HG02970 (cell line): ENCODE measurements around the gene CYP2D6.
"Not testable (repeated sequence)": the region's sequence is repeated elsewhere in the genome, so short reads cannot be mapped to it uniquely, and the experiment has no call there.

ENCODE experiments used
- ATAC-seq: cut with Tn5 transposase; IDR thresholded peaks from one replicate; pipeline ENCODE4 v1.9.1; 2021; ENCODE audit warnings: mild to moderate bottlenecking, moderate library complexity, moderate number of reproducible peaks; ENCODE audit not compliant: unreplicated experiment, low FRiP score

CYP2D6 gene

DNA sequence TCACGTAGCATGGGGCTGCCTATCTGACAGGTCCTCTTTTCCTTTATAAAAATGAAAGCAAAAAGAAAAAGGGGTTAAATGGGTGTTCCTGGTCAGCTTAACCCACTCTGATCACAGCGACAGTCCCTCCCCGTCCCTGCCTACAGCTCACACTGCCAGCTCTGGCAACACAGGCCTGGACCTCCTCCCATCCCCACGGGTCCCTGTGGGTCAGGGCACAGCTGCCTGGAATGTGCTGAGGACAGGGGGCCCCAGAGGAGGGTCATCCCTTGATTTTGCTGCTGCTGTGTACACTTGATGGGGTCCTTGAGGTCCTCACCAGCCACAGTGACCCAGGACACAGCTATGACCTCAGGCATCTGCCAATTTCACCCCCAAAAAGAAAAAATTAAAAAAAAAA is 29.6 kb upstream of the CYP2D6 start:
- ATAC-seq: no peak

DNA sequence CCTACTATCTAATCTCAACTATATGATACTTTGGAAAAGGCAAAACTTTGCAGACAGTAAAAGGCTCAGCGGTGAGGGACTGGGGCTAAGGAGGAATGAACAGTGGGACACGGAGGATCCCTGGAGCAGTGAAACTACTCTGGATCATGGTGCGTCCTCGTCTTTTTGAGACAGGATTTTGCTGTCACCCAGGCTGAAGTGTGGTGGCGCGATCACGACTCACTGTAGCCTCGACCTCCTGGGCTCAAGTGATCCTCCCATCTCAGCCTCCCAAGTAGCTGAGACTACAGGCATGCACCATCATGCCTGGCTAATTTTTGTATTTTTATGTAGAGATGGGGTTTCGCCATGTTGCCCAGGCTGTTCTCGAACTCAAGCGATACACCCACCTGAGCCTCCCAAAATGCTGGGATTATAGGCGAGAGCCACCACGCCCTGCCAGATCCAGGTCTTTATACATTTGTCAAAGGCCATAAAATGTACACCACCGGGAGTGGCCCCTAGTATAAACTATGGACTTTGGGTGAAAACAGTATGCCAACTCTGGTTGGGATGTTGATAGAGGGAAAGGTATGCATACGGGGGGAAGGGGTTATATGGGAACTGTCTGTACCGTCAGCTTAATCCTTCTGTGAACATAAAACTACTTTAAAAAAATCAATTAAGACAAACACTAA is 28.0 kb upstream of the CYP2D6 start:
- ATAC-seq: no peak

DNA sequence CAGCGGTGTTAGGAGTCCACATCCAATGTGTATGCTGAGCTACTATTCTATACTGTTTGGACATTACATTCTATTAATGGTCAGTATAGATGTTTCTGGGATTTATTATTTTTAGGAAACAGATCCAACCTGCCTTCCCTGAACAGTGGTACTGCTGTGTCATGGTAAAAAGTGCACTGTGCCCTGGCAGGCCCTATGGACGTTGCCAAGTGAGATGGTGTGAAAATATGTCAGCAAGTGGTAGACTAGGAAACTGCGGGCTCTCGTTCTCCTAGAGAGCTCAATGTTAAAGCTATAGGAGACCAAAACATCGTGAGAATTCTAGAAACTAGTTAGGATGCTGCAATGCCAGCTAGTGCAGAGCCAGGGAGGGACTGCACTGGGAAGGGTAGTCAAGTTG is 26.0 kb upstream of the CYP2D6 start:
- ATAC-seq: no peak

DNA sequence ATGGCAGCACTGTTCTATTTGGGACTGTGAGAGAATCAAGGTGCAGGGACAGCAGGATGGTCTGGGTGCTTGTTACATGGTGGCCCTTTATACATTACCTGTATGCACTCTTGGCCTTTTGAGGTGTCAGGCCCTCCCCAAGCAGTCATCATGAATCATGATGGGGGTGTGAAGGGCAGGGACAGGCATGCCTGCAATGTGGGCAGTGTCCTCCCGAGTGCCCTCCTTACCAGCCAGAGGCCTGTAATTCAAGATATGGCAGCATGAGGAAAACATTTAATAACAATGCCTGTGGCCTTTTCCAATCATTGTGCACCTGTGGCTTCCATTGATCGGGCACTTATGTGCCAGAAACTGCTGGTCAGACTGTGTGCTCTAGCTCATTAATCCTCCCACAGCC is 25.5 kb upstream of the CYP2D6 start:
- no peak for ATAC-seq

DNA sequence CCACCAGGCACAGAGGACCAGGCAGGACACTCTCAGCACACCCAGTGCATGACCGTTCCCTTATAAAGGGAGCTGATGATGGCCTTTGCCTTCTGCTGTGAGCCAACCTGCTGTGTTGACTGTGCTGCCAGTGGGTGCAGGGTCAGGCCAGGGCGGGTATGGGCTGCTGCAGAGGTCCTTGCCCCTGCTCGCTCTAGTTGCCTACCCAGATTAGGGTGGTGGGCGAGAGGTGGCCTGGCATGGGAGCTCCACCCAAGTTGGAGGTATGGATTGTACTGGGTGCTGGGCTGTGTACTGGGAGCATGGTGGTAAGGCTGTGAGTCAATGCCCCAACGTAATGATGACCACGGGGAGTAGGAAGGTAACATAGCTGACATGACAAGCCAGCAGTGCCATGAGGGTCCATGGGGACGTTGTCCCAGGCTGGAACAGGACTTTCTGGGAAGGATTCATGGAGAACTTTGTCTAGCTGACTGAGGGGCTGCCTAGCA is 24.5 kb upstream of the CYP2D6 start:
- no peak for ATAC-seq

DNA sequence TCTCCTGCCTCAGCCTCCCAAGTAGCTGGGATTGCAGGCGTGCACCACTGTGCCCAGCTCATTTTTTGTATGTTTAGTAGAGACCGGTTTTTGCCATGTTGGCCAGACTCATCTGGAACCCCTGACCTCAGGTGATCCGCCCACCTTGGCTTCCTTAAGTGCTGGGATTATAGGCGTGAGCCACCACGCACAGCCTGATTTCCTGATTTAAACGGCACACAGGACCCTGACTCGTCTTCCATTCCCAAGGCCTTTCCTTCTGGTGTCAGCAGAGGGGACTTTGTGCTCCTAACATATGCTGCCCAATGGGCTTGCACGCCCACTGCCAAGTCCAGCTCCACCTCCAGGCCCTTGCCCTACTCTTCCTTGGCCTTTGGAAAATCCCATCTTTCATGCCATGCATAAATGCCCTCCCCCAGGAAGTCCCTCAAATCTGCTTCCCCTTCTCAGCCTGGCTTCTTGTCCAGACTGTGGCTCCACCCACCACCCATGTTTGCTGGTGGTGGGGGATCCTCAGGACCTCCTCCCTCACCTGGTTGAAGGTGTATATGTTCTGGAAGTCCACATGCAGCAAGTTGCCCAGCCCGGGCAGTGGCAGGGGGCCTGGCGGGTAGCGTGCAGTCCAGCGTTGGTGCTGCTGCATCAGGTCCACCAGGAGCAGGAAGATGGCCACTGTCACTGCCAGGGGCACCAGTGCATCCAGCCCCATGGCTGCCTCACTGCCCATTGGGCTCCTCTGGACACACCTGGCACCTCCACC is 23.9 kb upstream of the CYP2D6 start:
- no peak for ATAC-seq

DNA sequence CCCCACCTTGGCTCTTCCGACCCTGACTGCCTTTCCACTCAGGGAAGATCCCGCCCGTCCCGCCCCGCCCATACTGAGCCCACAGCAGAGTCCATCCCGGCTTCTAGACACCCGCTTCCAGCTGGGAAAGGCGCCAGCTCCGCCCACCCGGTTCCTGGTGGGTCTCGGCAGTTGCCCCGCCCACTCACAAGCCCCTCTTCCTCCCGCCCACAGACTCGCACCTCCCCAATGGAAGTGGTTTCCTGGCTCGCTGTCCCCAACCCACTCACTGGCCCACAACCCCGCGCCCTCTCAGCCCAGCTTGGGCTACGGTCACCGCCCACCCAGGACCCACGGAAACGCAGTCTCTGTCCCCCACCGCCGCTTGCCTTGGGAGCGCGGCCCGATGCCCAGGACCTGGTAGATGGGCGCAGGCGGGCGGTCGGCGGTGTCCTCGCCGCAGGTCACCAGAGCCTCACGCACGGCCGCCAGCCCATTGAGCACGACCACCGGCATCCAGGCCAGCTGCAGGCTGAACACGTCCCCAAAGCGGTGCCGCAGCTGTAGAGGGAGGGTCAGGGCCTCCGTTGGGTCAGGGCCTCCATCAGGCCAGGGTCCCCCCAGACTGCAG is 22.2 kb upstream of the CYP2D6 start:
- ATAC-seq: no peak

DNA sequence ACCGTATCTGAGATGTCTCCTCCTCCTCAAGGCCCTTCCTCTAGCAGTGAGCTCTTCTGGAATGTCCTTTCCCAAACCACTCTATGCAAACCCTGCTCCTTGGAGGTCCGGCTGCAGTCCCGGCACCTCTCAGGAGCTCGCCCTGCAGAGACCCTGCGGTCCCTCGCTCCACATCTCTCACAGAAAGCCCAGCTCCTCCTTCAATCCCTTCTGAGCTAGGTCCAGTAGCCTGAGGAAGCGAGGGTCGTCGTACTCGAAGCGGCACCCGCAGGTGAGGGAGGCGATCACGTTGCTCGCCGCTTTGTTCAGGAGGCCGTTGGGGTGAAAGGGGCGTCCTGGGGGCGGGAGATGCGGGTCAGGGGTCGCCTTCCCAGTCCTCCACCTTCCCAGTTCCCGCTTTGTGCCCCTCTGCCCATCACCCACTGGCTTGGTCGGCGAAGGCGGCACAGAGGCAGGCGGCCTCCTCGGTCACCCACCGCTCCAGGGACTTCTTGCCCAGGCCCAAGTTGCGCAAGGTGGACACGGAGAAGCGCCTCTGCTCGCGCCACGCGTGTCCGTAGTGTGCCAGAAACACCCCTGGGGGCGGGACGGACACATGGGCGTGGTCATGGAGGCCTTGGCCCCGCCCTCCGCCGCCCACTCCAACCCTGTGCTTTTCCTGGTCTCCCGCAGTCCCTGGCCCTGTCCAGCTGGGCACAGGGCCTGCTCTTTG is 21.5 kb upstream of the CYP2D6 start:
- ATAC-seq: no peak

DNA sequence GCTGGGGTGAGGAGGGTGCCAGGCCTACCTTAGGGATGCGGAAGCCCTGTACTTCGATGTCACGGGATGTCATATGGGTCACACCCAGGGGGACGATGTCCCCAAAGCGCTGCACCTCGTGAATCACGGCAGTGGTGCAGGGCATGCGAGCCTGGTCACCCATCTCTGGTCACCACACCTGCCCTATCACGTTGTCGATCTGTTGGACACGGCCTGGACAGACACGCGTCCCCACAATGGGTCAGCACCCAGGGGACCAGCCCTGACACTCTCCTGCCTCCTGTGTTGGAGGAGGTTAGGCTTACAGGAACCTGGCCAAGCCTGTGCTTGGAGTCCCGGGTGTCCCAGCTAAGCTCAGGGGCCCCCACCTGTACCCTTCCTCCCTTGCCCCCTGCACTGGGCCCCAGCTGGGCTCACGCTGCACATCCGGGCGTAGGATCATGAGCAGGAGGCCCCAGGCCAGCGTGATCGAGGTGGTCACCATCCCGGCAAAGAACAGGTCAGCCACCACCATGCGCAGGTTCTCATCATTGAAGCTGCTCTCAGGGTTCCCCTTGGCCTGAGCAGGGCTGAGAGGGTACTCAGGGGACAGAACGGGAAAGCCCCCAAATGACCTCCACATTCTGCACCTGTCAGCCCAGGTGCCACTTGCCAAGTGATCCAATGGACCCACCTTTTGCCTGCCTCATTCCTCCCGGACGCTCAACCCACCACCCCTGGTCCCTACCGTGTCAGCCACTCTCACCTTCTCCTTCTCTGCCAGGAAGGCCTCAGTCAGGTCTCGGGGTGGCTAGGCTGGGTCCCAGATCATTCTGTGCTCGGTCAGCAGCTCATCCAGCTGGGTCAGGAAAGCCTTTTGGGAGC is 20.3 kb upstream of the CYP2D6 start:
- no peak for ATAC-seq

DNA sequence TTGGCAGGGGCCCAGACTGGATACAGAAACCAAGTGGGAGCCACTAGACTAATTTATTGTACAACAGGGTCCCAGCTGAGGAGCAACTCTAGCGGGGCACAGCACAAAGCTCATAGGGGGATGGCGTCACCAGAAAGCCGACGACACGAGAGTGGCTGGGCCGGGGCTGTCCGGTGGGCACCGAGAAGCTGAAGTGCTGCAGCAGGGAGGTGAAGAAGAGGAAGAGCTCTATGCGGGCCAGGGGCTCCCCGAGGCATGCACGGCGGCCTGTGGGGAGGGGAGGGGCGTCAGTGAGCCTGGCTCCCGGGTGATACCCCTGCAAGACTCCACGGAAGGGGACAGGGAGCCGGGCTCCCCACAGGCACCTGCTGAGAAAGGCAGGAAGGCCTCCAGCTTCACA is 19.2 kb upstream of the CYP2D6 start:
- ATAC-seq: not testable (repeated sequence)

DNA sequence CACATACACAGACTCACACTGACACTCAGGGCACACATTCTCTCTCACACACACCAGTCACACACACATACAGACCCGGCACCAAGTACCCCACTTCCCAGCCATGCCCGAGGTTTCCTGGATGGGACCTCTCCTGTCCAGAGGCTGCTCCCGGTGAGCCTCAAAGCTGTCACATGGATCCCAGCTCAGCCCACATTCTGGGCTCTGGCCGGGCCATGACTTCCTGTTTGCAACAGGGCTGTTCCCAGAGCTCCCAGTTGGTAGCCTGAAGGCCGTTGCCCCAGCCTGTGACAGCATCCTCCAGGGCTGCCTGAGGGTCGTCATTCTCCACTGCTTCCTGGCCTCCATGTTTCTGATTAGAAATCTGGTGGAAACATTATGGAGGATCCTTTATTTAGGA is 14.6 kb upstream of the CYP2D6 start:
- no peak for ATAC-seq

DNA sequence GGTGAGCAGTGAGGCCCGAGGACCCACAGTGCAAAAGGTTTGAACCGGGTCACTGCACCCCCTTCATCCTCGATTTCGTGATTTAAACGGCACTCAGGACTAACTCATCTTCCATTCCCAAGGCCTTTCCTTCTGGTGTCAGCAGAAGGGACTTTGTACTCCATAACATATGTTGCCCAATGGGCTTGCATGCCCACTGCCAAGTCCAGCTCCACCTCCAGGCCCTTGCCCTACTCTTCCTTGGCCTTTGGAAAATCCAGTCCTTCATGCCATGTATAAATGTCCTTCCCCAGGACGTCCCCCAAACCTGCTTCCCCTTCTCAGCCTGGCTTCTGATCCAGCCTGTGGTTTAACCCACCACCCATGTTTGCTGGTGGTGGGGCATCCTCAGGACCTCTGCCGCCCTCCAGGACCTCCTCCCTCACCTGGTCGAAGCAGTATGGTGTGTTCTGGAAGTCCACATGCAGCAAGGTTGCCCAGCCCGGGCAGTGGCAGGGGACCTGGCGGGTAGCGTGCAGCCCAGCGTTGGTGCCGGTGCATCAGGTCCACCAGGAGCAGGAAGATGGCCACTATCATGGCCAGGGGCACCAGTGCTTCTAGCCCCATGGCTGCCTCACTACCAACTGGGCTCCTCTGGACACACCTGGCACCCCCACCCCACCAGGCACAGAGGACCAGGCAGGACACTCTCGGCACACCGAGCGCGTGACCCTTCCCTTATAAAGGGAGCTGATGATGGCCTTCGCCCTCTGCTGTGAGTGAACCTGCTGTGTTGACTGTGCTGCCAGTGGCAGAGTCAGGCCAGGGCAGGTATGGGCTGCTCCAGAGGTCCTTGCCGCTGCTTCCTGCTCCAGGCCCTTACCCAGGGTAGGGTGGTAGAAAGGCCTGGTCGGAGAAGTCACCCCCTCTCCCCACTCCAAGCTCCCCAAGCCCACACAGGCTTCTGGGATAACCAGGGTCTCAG is 13.5 kb upstream of the CYP2D6 start:
- ATAC-seq: not testable (repeated sequence)

DNA sequence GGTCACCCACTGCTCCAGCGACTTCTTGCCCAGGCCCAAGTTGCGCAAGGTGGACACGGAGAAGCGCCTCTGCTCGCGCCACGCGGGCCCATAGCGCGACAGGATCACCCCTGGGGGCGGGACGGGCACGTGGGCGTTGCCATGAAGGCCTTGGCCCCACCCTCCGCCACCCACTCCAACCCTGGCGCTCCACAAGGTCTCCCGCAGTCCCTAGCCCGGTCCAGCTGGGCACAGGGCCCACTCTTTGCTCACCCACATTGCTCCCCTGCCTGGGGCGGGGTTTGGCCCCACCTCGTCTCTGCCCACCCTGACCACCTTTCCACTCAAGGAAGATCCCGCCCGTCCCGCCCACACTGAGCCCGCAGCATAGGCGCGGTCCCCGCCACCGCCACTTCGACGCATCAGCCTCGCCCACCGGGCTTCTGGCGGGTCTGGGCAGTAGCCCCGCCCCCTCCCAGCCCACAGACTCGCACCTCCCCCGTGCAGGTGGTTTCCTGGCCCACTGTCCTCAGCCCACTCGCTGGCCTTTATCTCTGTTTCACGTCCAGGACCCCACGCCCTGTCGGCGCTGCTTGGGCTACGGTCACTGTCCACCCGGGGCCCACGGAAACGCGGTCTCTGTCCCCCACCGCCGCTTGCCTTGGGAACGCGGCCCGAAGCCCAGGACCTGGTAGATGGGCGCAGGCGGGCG is 12.3 kb upstream of the CYP2D6 start:
- ATAC-seq: no peak

DNA sequence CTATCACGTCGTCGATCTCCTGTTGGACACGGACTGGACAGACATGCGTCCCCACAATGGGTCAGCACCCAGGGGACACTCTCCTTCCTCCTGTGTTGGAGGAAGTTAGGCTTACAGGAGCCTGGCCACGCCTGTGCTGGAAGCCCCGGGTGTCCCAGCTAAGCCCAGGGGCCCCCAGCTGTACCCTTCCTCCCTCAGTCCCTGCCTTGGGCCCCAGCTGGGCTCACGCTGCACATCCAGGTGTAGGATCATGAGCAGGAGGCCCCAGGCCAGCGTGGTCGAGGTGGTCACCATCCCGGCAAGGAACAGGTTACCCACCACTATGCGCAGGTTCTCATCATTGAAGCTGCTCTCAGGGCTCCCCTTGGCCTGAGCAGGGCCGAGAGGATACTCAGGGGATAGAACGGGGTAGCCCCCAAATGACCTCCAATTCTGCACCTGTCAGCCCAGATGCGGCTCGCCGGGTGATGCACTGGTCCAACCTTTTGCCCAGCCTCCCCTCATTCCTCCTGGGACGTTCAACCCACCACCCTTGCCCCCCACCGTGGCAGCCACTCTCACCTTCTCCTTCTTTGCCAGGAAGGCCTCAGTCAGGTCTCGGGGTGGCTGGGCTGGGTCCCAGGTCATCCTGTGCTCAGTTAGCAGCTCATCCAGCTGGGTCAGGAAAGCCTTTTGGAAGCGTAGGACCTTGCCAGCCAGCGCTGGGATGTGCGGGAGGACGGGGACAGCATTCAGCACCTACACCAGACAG is 10.9 kb upstream of the CYP2D6 start:
- not testable (repeated sequence) for ATAC-seq

DNA sequence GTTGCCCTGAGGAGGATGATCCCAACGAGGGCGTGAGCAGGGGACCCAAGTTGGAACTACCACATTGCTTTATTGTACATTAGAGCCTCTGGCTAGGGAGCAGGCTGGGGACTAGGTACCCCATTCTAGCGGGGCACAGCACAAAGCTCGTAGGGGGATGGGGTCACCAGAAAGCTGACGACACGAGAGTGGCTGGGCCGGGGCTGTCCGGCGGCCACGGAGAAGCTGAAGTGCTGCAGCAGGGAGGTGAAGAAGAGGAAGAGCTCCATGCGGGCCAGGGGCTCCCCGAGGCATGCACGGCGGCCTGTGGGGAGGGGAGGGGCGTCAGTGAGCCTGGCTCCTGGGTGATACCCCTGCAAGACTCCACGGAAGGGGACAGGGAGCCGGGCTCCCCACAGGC is 9.5 kb upstream of the CYP2D6 start:
- not testable (repeated sequence) for ATAC-seq

DNA sequence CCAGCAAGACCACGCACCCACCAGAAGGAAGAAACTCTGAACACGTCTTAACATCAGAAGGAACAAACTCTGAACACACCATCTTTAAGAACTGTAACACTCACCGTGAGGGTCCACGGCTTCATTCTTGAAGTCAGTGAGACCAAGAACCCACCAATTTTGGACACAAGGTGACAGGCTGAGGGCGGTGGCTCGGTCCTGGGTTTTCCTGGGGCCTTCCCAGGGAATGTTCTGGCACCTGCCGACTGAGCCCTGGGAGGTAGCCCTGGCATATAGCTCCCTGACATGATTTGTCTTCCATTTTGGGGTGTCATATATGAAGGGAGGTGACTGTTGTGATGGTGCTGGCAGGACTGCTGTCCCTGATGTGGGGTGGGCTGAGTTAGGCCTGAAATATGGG is 8.9 kb upstream of the CYP2D6 start:
- not testable (repeated sequence) for ATAC-seq

DNA sequence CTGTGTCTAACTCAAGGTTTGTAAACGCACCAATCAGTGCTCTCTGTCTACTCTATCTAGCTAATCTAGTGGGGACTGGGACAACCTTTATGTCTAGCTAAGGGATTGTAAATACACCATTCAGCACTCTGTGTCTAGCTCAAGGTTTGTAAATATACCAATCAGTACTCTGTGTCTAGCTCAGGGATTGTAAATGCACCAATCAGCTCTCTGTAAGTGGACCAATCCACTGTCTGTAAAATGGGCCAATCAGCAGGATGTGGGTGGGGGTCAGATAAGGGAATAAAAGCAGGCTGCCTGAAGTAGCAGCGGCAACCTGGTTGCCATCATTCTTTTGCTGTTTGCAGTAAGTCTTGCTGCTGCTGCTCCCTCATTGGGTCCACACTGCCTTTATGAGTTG is 8.4 kb upstream of the CYP2D6 start:
- no peak for ATAC-seq
